ENCODE data around the gene CIROP.

The CIROP gene

DNA sequence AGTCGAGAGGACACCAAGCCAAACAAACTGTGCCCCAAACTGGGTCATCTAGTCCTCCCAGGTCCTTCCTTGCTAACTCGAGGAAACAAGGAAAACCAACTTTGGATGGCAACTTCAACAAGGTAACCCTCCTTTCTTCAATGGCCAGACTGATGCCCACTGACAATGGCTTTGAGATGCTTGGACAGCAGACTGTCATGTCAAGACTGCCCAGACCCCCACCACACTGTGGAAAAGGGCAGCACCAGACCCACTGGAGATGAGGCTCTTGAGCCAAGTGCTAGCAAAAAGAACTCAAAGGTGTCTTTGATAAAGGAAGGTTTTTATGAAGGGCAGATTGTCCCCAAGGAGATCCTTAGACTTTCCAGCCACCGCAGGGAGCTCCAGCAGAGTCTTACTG is 38.4 kb downstream of the CIROP start:
- no peak for DNase-seq

DNA sequence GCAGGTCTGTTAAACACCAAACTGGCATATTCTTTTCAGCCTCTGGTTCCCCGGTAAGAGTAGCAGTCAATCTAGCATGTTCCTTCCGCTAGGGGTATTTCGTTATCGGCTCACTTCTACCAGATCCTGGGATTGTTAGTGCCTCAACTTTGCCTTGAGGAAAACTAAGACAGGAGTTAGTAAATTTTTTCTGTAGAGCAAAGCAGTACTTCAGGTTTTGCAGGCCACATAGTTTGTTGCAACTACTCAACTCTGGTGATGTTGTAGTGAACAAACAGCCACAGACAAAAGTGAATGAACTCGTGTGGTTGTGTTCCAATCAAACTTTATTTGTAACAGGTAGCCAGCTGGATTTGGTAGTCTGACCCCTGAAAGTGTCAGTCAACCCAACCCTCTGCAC is 41.2 kb downstream of the CIROP start:
- DNase-seq, result no peak

DNA sequence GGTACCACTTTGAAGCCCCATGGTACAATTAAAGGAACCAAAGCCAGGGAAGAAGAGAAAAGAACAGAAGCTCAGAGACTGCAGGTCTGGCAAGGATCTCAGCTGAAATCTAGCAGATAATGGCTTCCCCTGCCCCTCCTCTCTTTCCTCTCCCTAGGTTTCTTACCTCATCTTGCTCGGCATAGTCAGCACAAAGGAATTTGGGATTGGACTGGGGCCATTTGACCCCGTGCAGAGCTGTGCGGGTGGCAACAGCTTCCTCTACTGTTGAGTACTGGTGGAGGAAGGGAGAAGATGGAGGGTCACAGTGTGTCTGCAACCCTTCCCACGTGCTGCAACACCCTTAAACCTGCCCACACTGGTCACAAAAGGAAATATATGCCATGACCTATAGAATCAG is 42.8 kb downstream of the CIROP start:
- no peak for DNase-seq

DNA sequence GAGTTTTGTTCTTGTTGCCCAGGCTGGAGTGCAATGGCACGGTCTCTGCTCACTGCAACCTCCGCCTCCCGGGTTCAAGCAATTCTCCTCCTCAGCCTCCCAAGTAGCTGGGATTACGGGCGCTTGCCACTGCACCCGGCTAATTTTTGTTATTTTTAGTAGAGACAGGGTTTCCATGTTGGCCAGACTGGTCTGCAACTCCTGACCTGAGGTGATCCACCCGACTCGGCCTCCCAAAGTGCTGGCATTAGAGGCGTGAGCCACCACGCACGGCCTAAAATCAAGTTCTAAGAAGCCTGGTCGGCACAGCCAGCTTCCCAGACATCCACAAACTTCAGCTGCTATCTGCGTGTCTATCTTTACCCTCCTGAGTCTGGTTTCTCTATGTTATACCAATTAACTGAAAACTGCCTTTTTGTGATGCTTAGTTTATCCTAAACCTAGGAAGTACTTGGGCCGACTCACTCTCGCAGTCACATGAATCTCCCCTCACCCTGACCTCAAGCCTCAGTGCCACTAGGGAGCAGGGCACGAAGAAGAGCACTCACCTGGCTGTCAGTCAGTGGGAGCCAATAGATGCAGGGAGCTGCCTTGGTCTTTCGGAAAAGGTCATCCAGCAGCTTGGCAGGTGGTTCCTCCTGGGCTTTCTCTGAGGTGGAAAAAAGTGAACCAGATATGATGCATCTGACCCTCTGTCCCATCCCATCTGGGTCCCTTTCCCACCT is 44.1 kb downstream of the CIROP start:
- DNase-seq, result no peak

DNA sequence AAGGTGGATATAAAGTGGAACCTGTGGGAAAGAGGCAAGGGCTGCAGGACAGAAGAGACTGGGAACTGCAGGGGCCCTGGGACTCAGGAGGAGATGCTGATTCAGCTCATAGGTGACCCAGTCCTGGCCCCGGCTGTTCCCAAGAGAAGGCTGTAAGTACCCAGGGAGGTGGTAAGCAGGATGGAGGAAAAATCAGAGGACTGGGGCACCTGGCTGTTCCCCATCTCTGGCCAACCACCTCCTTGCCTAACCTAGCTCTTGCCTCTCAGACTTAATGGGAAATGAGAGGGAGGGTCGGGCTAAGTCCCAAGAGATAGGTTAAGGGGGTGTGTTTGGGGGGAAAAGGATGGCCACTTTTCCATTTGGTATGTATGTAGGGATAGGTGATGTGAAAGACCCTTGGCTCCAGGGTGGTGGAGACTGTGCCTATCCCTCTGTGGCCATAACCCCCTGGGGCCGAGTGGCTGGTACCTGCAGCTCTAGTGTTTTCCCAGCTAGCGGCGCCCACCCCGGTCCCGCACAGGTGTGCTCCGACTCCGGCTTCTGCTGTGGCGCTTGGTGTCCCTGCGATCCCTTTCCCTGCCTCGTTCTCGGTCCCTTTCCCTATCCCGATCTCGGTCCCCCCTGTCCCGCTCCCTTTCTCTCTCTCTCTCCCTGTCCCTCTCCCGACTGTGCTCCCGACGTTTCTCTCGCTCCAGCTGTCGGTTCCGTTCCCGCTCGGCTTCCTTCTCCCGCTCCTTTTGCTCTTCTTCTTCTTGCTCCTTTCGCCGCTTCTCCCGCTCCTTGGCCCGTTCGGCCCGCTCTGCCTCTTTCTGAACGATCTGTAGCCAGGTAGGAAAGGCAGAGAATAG is 45.9 kb downstream of the CIROP start:
- no peak for DNase-seq

DNA sequence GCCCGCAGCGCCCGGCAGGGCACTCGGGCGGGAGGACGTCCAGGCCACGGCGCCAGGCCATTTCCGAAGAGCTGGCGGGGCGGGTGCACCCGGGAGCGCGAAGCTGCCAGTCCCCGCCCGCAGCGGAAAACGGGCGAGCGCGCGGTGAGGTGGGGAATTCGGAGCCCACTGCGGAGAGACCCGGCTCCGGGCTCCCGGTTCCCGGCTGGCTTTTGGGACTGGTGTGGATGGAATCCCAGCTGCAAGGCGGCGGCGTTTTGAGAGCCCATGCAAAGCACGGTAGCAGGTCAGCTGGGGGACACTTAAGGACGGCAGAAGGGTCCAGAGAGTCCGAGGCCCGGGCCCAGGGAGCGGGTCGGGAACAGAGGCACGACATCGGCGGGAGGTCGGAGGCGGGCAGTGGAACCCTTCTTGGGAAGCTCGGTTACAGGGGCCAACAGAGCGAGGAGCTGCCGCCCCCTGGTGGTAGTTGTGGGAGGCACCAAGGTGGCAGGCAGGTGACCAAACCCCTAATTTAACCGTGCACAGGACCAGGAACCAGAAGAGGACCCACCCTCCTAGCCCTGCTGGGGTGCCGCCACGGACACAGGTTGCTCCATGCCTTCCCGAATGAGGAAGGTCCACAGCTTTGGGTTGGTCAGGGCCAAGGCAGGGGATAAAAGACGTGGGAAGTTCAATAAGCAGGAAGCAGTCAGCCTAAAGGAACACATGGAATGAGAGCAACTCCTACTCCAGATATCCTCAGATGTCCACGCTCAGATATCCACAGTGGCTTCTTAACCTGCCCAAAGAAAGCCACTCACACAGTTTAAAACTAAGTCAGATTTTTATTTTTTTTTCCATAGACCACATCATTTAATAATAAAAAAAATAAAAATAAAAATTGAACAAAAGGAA is 46.8 kb downstream of the CIROP start:
- DNase-seq, result no peak

DNA sequence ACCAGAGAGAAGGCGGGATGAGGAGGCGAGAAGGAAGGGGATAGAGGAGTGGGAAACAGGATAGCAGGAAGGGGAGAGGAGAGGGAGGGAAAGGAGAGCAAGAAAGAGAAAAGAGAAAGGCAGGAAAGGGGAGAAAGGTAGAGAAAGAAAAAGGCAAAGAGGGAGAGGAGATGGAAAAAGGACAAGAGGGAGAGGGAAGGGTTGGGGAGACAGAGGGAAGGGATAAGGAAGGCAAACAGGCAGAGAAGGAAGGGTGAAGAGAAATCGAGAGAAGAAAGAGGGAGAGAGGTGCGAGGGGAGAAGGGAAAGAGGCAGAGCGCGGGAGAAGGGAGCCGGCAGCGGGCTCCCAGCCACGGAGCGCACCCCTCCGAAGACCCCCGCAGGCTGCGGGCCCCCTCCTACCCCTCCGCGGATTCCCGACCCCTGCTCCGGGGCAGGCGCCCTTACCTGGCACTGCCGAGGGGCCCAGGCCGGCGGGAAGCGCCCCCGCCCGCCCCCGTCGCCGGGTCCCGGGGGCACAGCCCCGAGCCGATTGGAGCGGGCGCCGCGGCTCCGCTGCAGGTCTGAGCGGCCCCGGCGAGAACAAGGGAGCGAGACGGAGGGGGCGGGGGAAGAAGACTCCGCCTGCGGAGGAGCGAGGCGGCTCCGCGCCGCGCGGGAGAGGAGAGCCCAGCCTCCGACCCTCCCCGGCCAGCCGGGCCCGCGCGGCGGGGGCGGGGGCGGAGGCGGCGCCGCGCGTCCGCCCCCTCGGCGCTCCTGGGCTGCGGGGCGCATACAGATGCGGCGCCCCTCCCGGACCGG is 47.6 kb downstream of the CIROP start, which contains the start of gene CDH24:
Gene CDH24, minus strand, starts transcription at position 565 of the 801 bp plus-strand sequence. CDS start 1,787 bp downstream, outside the sequence.
- no peak for DNase-seq

DNA sequence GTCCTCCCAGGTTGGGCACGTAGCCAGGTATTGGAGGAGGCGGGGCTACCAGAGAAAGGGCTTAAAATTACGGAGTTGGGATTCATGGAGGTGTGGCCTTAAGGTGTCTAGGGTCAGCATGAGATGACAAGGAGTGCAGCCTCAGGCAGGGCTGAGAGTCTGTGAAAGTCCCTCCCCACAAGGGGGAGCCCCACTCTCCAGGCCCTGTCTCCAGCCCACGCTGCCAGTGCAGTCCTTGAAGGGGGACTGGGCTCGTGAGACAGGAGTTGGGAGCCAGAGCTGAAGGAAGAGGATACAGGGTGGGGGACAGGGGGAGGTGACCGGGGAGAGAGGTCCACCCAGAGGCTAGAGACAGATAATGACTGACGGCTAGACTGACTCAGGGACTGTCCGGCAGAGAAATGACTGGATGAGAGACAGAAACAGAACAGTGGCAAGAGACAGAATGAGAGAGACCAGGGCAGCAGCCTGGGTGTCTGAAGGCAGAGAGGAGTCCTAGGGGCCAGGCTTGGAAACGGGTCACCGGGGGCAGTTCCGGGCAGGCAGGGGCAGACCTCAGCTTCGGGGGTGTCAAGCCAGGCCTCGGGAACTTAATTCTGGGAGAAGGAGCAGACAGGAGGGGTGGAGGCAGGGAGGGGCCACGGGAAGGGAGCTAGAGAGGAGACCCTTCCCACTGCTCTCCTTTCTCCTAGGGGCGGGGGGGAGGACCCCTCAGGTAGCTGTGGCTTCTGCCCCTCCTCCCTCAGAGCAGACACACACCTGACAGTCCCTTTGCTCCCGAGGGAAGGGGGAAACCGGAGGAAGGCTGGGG is 48.4 kb downstream of the CIROP start:
- no peak for DNase-seq

DNA sequence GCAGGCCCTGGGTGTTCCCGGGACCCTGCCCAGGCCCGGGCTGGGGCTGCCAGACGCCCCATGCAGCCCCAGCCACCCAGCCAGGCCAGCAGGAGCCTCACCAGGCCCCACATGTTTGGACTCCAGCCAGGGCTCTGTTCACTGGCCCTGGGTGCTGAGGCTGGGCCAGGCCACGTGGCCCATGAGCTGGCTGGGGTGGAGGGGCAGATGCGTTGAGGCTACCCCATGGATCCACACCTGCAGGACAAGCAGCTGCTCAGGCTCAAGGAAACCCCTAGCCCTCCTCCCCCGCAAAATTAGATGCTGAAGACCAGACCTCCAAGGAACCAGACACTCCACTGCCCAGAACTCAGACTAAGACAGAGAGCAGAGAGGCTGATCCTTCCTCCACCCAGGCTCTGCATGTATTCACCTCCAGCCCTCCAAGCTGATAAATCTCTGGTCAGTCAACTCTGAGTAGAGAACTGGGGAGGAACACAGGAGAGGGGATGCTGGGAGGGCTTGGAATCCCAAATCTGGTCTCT is 49.1 kb downstream of the CIROP start:
- DNase-seq, result no peak

DNA sequence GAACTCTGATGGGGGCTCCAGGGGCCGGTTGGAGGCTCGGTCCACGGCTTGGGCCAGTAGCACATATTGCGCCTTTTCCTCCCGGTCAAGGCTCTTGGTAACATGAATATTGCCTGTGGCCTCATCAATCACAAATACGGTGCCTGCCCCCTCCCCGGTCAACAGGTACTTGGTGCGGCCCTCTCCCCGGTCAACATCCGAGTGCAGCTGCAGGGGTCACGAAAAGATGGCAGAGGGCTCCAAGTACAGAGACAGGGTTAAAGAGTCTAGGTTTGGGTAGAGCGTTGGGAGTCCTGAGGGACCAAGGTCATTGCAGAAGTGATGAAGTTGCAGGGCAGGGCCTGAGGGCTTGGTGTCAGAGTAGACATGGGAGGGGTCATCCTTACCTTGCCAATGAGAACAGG is 49.6 kb downstream of the CIROP start:
- DNase-seq, result no peak

DNA sequence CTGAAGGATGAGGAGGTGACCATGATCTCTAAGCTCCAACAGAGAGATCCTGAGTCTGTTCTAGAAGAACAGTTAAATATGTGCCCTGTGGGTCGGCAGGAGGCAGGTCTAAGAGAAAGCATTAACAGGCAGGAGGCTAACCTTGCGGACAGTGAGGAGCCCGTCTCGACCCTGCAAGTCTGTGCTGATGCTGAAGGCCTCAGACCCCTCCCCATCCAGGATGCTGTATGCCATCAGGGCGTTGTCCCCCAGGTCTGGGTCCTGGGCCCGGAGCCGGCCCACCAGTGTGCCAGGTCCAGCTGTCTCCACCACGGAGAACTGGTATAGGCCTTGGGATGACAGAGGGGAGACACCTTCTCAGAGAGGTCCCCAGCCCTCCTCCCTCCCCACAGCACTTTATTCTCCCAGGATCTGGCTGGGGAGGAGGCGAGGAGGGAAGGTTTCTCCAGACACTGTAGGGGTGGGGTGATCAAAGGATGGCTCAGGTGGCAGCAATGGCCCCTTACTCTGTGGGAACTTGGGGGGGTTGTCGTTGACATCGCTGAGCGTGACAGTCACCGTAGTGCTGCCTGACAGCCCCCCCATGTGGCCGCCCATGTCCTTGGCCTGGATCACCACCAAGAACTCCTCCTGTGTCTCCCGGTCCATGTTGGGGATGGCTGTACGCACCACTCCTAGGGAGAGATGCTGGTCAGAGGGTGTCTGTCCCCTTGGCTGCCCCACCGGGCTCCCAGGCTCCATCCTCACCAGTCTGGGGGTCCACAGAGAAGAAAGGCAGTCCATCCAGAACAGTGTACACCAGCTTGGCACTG is 50.6 kb downstream of the CIROP start:
- DNase-seq, result no peak

DNA sequence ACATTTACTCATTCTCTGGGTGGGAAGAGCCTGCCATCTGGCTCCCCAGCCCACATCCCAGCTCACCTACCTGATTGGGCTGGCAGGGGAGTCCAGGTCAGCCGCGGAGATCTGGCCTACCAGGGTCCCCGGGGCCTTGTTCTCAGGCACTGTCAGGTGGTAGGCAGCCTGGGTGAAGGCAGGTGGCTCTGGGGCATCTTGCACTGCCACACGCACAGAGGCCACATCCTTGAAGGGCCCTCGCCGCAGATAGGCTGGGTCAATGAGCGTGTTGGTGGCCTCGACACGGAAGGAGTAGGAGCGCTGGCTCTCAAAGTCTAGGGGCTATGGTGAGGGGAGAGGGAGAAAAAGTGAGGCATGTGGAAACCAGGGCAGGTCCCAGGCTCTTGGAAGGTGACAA is 51.4 kb downstream of the CIROP start:
- no peak for DNase-seq

DNA sequence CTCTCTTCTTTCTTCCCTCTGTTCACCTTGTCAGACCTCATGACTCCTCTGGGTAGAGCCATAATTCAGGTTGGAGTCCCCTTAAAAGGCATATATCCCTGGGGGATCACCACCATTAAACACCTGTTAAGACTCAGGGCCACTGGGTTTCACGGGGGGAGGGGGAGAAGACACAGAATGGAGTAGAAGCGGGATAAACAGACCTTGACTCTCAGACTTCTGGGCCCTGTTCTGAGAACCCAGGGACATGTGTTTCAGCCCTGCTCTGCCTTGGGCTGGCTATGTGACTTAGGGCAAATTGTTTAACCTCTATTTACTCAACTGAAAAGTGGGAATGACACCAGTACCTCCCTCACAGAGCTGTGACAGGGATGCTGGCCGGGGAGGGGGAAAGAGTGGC is 52.1 kb downstream of the CIROP start:
- no peak for DNase-seq

DNA sequence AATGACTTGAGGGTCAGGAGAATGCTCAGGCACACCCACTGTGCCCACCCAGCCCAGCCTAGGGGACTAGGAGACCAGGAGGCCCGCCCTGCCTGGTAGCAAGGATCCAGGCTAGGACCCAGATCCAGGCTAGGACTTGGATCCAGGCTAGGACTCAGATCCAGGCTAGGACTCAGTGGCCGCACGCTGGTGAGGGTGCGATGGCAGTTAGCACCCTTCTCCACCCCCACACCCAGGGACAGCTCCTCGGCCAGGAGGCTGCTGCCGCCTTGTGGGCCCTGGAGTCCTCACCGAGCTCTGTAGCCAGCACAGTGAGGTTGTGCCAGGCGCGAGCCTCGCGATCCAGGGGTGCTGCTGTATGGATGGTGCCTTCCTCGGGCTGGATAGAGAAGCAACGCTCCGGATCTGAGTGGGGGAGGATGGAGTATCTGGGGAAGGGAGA is 52.6 kb downstream of the CIROP start:
- DNase-seq, result no peak

DNA sequence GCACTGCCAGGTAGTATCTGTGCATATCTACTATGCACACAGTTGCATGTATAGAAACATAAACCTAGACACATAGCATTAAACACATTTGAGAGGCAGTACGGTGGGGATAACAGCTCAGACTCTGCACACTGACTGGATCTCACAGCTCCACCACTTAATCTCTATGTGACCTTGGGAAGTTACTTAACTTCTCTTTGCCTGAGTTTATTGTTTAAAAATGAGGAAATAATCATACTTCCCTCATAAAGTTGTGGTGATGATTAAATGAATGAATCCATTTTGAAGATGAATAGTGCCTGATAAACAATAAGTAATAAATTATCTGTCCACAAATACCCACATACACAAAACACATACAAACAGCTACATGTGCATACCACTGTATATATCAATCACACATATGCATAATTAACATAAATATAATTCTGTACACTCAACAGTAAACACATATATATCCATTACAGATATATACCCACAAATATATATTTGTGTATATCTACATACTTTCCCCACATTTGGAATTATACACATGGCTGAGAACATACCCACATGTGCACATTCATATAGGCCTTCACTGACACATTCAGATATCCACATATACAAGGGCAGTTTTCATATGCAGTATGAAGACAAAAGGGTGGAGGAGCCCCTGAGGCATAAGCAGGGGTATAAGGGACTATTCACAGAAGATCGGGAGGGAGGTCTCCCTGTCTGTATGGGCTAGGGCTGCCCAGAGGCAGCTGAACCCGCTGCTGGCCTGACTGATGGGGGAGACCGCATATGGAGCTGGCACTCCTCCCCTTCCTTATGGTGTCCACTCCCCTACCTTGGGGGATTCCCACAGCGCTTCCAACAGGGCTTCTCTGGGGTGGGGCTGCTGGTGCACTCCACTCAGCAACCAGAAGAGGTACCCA is 53.4 kb downstream of the CIROP start:
- DNase-seq, result no peak

Data from cortex of kidney (tissue), 1 donor.